PC-9 (cell line): Measurements from ENCODE around the gene LRRC26.

ENCODE experiments used
- CTCF ChIP-seq: fragments of 200-600 bp; sonication (generic); conservative IDR thresholded peaks from 2 replicates; pipeline ENCODE4 v1.6.1; 2017; ENCODE audit warnings: mixed run types, antibody characterized with exemption, mild to moderate bottlenecking, moderate library complexity
- EZH2 ChIP-seq: fragments of 200-600 bp; sonication (generic); IDR thresholded peaks from 2 replicates; pipeline ENCODE4 v1.8.0; 2017; ENCODE audit warnings: antibody characterized with exemption, low read depth

DNA sequence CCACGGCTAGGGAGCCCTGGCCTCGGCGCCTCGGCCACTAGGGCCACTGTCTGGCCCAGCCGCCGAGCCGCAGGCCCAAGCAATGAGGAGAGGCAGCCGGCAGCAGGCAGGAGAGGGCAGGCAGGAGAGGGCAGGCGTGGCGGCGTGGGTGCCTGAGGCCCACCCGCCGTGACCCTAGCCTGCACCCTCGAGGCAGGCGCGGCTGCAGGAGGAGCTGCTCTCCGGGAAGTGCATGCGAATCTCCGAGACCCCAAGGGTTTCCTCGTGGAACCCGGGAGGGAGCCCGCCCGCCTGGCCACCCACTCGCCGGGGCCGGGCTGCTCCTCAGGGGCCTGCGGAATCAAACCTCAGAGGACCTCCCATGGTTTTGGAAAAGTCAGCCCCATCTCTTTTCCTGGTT, 21.6 kb downstream of the LRRC26 start:
- no peak for TF ChIP-seq CTCF
- no peak for TF ChIP-seq EZH2
